Measurements from ENCODE around the gene WDR18. TPM values are rescaled to one million over a fixed set of nuclear protein-coding genes. Genes with fewer than 3 reads are reported as not detected.

WDR18 gene
- polyA plus RNA-seq, 1 of the 3 experiments (the other 2 are of a cell fraction), result 47.9 TPM

GRCh38 chr19:1040476-1041271 is 56.5 kb downstream of the WDR18 start (continued):
- TF ChIP-seq, protein P1, sequence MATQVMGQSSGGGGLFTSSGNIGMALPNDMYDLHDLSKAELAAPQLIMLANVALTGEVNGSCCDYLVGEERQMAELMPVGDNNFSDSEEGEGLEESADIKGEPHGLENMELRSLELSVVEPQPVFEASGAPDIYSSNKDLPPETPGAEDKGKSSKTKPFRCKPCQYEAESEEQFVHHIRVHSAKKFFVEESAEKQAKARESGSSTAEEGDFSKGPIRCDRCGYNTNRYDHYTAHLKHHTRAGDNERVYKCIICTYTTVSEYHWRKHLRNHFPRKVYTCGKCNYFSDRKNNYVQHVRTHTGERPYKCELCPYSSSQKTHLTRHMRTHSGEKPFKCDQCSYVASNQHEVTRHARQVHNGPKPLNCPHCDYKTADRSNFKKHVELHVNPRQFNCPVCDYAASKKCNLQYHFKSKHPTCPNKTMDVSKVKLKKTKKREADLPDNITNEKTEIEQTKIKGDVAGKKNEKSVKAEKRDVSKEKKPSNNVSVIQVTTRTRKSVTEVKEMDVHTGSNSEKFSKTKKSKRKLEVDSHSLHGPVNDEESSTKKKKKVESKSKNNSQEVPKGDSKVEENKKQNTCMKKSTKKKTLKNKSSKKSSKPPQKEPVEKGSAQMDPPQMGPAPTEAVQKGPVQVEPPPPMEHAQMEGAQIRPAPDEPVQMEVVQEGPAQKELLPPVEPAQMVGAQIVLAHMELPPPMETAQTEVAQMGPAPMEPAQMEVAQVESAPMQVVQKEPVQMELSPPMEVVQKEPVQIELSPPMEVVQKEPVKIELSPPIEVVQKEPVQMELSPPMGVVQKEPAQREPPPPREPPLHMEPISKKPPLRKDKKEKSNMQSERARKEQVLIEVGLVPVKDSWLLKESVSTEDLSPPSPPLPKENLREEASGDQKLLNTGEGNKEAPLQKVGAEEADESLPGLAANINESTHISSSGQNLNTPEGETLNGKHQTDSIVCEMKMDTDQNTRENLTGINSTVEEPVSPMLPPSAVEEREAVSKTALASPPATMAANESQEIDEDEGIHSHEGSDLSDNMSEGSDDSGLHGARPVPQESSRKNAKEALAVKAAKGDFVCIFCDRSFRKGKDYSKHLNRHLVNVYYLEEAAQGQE (IDR thresholded peaks at IDR 0.05; ENCODE audit: low read depth, low read length), result no peak
- TF ChIP-seq YY1 (IDR thresholded peaks at IDR 0.05; ENCODE audit: low read depth) (no peak), RFX5 (IDR thresholded peaks at IDR 0.05; ENCODE audit: low read length) (no peak), TAF1 (IDR thresholded peaks at IDR 0.05; ENCODE audit: borderline replicate concordance, low read depth, low read length) (no peak), JUND (IDR thresholded peaks at IDR 0.05) (no peak)
- TF ChIP-seq, protein P2, sequence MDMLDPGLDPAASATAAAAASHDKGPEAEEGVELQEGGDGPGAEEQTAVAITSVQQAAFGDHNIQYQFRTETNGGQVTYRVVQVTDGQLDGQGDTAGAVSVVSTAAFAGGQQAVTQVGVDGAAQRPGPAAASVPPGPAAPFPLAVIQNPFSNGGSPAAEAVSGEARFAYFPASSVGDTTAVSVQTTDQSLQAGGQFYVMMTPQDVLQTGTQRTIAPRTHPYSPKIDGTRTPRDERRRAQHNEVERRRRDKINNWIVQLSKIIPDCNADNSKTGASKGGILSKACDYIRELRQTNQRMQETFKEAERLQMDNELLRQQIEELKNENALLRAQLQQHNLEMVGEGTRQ (IDR thresholded peaks at IDR 0.05; ENCODE audit: borderline replicate concordance, low read depth, low read length), result no peak

DNA sequence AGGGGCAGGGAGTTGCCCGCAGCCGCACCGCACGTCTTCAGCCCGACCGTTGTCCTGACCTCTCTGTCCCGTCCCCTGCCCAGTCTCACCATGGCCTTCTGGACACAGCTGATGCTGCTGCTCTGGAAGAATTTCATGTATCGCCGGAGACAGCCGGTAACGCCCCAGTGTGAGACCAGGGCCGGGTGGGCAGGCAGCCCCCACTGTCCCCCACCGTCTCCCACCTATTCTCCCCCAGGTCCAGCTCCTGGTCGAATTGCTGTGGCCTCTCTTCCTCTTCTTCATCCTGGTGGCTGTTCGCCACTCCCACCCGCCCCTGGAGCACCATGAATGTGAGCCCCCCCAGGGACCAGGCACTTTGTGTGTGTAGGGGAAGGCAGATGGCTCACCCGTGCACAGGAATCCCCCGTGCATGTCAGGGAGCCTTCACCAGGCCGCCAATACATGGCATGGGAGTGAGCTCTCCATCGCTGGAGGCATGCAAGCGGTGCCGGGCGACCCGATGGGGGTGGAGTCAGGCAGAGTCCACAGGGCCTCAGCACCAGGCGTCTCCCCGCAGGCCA is 57.2 kb downstream of the WDR18 start:
- H3K9me3 ChIP-seq, result no peaks in the 10 kb centered on the region
- H3F3A ChIP-seq (replicated peaks; ENCODE audit: insufficient read depth), result peaks cover 30% of the 10 kb centered on the region
- TF ChIP-seq, protein P3, sequence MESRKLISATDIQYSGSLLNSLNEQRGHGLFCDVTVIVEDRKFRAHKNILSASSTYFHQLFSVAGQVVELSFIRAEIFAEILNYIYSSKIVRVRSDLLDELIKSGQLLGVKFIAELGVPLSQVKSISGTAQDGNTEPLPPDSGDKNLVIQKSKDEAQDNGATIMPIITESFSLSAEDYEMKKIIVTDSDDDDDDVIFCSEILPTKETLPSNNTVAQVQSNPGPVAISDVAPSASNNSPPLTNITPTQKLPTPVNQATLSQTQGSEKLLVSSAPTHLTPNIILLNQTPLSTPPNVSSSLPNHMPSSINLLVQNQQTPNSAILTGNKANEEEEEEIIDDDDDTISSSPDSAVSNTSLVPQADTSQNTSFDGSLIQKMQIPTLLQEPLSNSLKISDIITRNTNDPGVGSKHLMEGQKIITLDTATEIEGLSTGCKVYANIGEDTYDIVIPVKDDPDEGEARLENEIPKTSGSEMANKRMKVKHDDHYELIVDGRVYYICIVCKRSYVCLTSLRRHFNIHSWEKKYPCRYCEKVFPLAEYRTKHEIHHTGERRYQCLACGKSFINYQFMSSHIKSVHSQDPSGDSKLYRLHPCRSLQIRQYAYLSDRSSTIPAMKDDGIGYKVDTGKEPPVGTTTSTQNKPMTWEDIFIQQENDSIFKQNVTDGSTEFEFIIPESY (IDR thresholded peaks at IDR 0.05; ENCODE audit: borderline replicate concordance, low read depth), result no peak
- TF ChIP-seq CHD2 (IDR thresholded peaks at IDR 0.05; ENCODE audit: low read length, partially characterized antibody) (no peak), PBX3 (IDR thresholded peaks at IDR 0.05) (no peak), FOXM1 (IDR thresholded peaks at IDR 0.05; ENCODE audit: low read depth) (no peak), FOXJ3 (CRISPR knock-in tag; IDR thresholded peaks at IDR 0.05) (no peak), TAF1 (IDR thresholded peaks at IDR 0.05; ENCODE audit: borderline replicate concordance, low read depth, low read length) (no peak), TCF12 (IDR thresholded peaks at IDR 0.05) (no peak), RCOR1 (IDR thresholded peaks at IDR 0.05; ENCODE audit: low read length) (no peak), POLR2AphosphoS5 (IDR thresholded peaks at IDR 0.05; ENCODE audit: low read depth, low read length) (no peak), FOSL2 (IDR thresholded peaks at IDR 0.05; ENCODE audit: borderline replicate concordance, low read depth) (no peak), MEF2A (IDR thresholded peaks at IDR 0.05; ENCODE audit: borderline replicate concordance, low read depth) (no peak), EP300 (IDR thresholded peaks at IDR 0.05; ENCODE audit: borderline replicate concordance in 1 of 2, low read depth in 1 of 2, low read length in 1 of 2) (no peak), SMC3 (IDR thresholded peaks at IDR 0.05; ENCODE audit: low read depth, low read length) (no peak), TEAD4 (IDR thresholded peaks at IDR 0.05; ENCODE audit: borderline replicate concordance, insufficient read depth) (no peak), JUND (IDR thresholded peaks at IDR 0.05) (no peak), RAD21 (IDR thresholded peaks at IDR 0.05; ENCODE audit: low read length) (no peak)
- H3K36me3 ChIP-seq (replicated peaks in 1 of 2; ENCODE audit: control insufficient read depth in 1 of 2, insufficient read depth in 2 of 2, low read length in 1 of 2), result peaks cover 8% of the 10 kb centered on the region in 2 experiments
- H2AFZ ChIP-seq (ENCODE audit: low read depth), result no peak overlapping the region
- 15% methylated on average over 9 of the region's 26 CpGs for WGBS (ENCODE audit: low lambda C conversion rate)
- H3K79me2 ChIP-seq (ENCODE audit: insufficient read depth), result no peaks in the 10 kb centered on the region
- peak overlapping the region; percentile 47 to 67; a peak in 3 of 4 replicates for H3K4me3 ChIP-seq (ENCODE audit: low read depth in 2 of 2, low read length in 1 of 2)
- no peak for DNase-seq
- H3K9me2 ChIP-seq, result no peaks in the 10 kb centered on the region
- ChIA-PET CTCF (interaction anchor here (0.8 to 1.8 kb wide), 8 partner anchors 13 to 203 kb away, joined by 3 to 6 read pairs (median 3); no protein-coding TSS in a partner anchor), POLR2A (interaction anchor here (0.8 to 1.2 kb wide), 3 partner anchors 14 to 63 kb away, joined by 3 to 4 read pairs (median 3); partner anchors contain the start of gene GPX4)
- H3K4me2 ChIP-seq, result peak overlapping the region; percentile 96
- H3K4me1 ChIP-seq (ENCODE audit: control insufficient read depth in 1 of 2, insufficient read depth in 2 of 2, low read depth in 1 of 2, low read length in 1 of 2), result peaks cover 0 to 31% of the 10 kb centered on the region in 2 experiments; a peak in 2 of 4 replicates
- H3K27ac ChIP-seq (ENCODE audit: low read depth in 2 of 2, low read length in 1 of 2), result no peak overlapping the region
- H3K9ac ChIP-seq, result no peak overlapping the region
- H3K27me3 ChIP-seq (ENCODE audit: insufficient read depth), result no peaks in the 10 kb centered on the region
- H4K20me1 ChIP-seq (ENCODE audit: insufficient read depth), result peaks cover 18% of the 10 kb centered on the region

Measured in SK-N-SH (cell line).